IMR-90 (cell line): ENCODE data around the gene CETP. TPM values are rescaled to one million over a fixed set of nuclear protein-coding genes. Genes with fewer than 3 reads are reported as not detected.

Experiments
- ATAC-seq: fragments of 200-7000 bp; cut with Tn5 transposase; 2 replicates; pipeline ENCODE4 v1.9.1; 2020; ENCODE audit warnings: low read depth, mild to moderate bottlenecking, moderate library complexity
- BruUV-seq: library from RNA; stranded (reverse); fragments of 400-500 nt; replicated peaks from 2 replicates; lab custom pipeline; 2021; lab: Mats Ljungman, UMichigan
- CTCF ChIA-PET: fragments of 300-600 bp; formaldehyde crosslinking; extraction: SDS; loops from one replicate; lab custom pipeline; 2021; ENCODE audit warnings: antibody characterized with exemption; lab: Yijun Ruan, JAX
- POLR2A ChIA-PET: fragments of 300-600 bp; sonication (Branson Sonifier 250); formaldehyde crosslinking; loops from one replicate; lab custom pipeline; 2022; ENCODE audit warnings: antibody characterized with exemption; ENCODE audit not compliant: unreplicated experiment; lab: Charles Lee
- DNase-seq: peaks from one replicate; pipeline ENCODE4 v3.0.0; 2013
- H2AFZ ChIP-seq: replicated peaks from 2 replicates; pipeline ENCODE3; 2013; ENCODE audit warnings: low read length, mild to moderate bottlenecking; ENCODE audit not compliant: poor library complexity
- H2AK5ac ChIP-seq: 2 replicates; pipeline ENCODE4 v1.6.1; 2013; ENCODE audit warnings: low read depth, low read length, inconsistent platforms
- H2AK9ac ChIP-seq: replicated peaks from 2 replicates; pipeline ENCODE3; 2013; ENCODE audit warnings: mild to moderate bottlenecking, low read depth, low read length, moderate library complexity; ENCODE audit not compliant: poor library complexity
- H2BK120ac ChIP-seq: 2 replicates; pipeline ENCODE4 v1.6.1; 2013; ENCODE audit warnings: low read depth, low read length, inconsistent platforms
- H2BK15ac ChIP-seq: 3 replicates; pipeline ENCODE4 v1.6.1; 2013; ENCODE audit warnings: low read depth, low read length, inconsistent platforms
- H2BK20ac ChIP-seq: 2 replicates; pipeline ENCODE4 v1.6.1; 2013; ENCODE audit warnings: low read depth, mild to moderate bottlenecking, inconsistent platforms, low read length, moderate library complexity
- H2BK5ac ChIP-seq: 2 replicates; pipeline ENCODE4 v1.6.1; 2013; ENCODE audit warnings: mild to moderate bottlenecking, low read depth, low read length, inconsistent platforms; ENCODE audit not compliant: poor library complexity, severe bottlenecking
- H3K14ac ChIP-seq: replicated peaks from 2 replicates; pipeline ENCODE4 v1.6.1; 2013; ENCODE audit warnings: low read depth, low read length, inconsistent platforms
- H3K18ac ChIP-seq: 2 replicates; pipeline ENCODE4 v1.6.1; 2013; ENCODE audit warnings: low read depth, low read length, control low read depth
- H3K23ac ChIP-seq: 2 replicates; pipeline ENCODE4 v1.6.1; 2013; ENCODE audit warnings: low read depth, low read length, inconsistent platforms
- H3K27ac ChIP-seq: 2 replicates; pipeline ENCODE4 v1.5.1; 2013; ENCODE audit warnings: mild to moderate bottlenecking, control low read depth, low read length; ENCODE audit not compliant: insufficient read depth
- H3K27me3 ChIP-seq: 2 replicates; pipeline ENCODE4 v1.6.1; 2013; ENCODE audit warnings: low read length; ENCODE audit not compliant: control insufficient read depth, insufficient read depth
- H3K36me3 ChIP-seq: 2 replicates; pipeline ENCODE4 v1.6.1; 2013; ENCODE audit warnings: low read length, mixed read lengths; ENCODE audit not compliant: control insufficient read depth, insufficient read depth
- H3K4ac ChIP-seq: 2 replicates; pipeline ENCODE4 v1.6.1; 2013; ENCODE audit warnings: low read depth, low read length, inconsistent platforms
- H3K4me1 ChIP-seq: 2 replicates; pipeline ENCODE4 v1.6.1; 2013; ENCODE audit warnings: low read length, mixed read lengths; ENCODE audit not compliant: control insufficient read depth, insufficient read depth
- H3K4me2 ChIP-seq: 2 replicates; pipeline ENCODE4 v1.6.1; 2013; ENCODE audit warnings: low read depth, mild to moderate bottlenecking, control low read depth, low read length, moderate library complexity
- H3K4me3 ChIP-seq: 2 replicates; pipeline ENCODE4 v1.5.1; 2013; ENCODE audit warnings: low read depth, mild to moderate bottlenecking, control low read depth, low read length, moderate library complexity; ENCODE audit not compliant: insufficient read depth
- H3K56ac ChIP-seq: 2 replicates; pipeline ENCODE4 v1.6.1; 2013; ENCODE audit warnings: low read length, inconsistent platforms; ENCODE audit not compliant: insufficient read depth; ENCODE audit errors: extremely low read depth
- H3K79me1 ChIP-seq, 2 experiments: 2 replicates each; pipeline ENCODE4 v1.6.1; 2013; ENCODE audit warnings: low read length in 2 of 2, inconsistent platforms in 1 of 2, low read depth in 1 of 2
- H3K9ac ChIP-seq: 2 replicates; pipeline ENCODE4 v1.6.1; 2013; ENCODE audit warnings: low read depth, low read length, control low read depth
- H3K9me1 ChIP-seq: 2 replicates; pipeline ENCODE4 v1.6.1; 2013; ENCODE audit warnings: low read length, inconsistent platforms; ENCODE audit not compliant: insufficient read depth
- H3K9me3 ChIP-seq: 2 replicates; pipeline ENCODE4 v1.6.1; 2013; ENCODE audit warnings: low read length; ENCODE audit not compliant: control insufficient read depth, insufficient read depth
- H4K20me1 ChIP-seq: 2 replicates; pipeline ENCODE4 v1.6.1; 2013; ENCODE audit warnings: low read length, inconsistent platforms; ENCODE audit not compliant: insufficient read depth
- H4K5ac ChIP-seq: 2 replicates; pipeline ENCODE4 v1.6.1; 2013; ENCODE audit warnings: mild to moderate bottlenecking, low read depth, low read length, control low read depth
- H4K8ac ChIP-seq, 2 experiments: 2 replicates each; pipeline ENCODE4 v1.6.1; 2013; ENCODE audit warnings: low read depth in 2 of 2, low read length in 2 of 2, control low read depth in 1 of 2, inconsistent platforms in 1 of 2
- H4K91ac ChIP-seq: 2 replicates; pipeline ENCODE4 v1.6.1; 2013; ENCODE audit warnings: low read depth, low read length, inconsistent platforms; ENCODE audit not compliant: insufficient read depth
- SMC3 ChIP-seq: fragments of 150-350 bp; IDR thresholded peaks from 2 replicates; pipeline ENCODE4 v1.6.1; 2016; ENCODE audit warnings: low read depth, mild to moderate bottlenecking, antibody characterized with exemption, low read length, moderate library complexity
- WGBS, 2 experiments: methylation state at CpG; one replicate each; pipeline versions ENCODE4 v1.1.5 to v1.1.7; 2013; ENCODE audit warnings: missing lambda C conversion rate in 2 of 2; ENCODE audit not compliant: insufficient read length in 1 of 2; ENCODE audit errors: extremely low coverage in 2 of 2; 5-methylcytosine and 5-hydroxymethylcytosine counted together
- dilution Hi-C: fragments of 300-500 bp; cut with HindIII; formaldehyde crosslinking; loops from one replicate; pipeline ENCODE4 v1.14.3; 2018; ENCODE audit warnings: low sequenced_read_pairs; ENCODE audit not compliant: unreplicated experiment
- in situ Hi-C: fragments of 300-500 bp; cut with MboI; formaldehyde crosslinking; loops from 3 replicates; pipeline ENCODE4 v1.14.3; 2019; ENCODE audit warnings: low sequenced_read_pairs, inconsistent platforms, mixed read lengths
- intact Hi-C: fragments of 100-400 bp; cut with micrococcal nuclease; formaldehyde crosslinking; loops from 2 replicates; pipeline ENCODE4 v1.10.0; 2022
- polyA plus RNA-seq, 3 experiments: library from polyadenylated mRNA; depleted of rRNA; stranded (reverse); fragments of >200 nt; gene quantifications; 2 replicates each; pipeline ENCODE4 v1.2.3, GENCODE V29; 2012; ENCODE audit warnings: low replicate concordance in 1 of 3
- total RNA-seq: library from RNA; depleted of rRNA; stranded (reverse); fragments of >200 nt; gene quantifications from 2 replicates; pipeline ENCODE4 v1.2.3, GENCODE V29; 2012

Gene CETP
- total and polyA plus RNA-seq, 2 of the 4 experiments (the other 2 are of a cell fraction): not detected

DNA sequence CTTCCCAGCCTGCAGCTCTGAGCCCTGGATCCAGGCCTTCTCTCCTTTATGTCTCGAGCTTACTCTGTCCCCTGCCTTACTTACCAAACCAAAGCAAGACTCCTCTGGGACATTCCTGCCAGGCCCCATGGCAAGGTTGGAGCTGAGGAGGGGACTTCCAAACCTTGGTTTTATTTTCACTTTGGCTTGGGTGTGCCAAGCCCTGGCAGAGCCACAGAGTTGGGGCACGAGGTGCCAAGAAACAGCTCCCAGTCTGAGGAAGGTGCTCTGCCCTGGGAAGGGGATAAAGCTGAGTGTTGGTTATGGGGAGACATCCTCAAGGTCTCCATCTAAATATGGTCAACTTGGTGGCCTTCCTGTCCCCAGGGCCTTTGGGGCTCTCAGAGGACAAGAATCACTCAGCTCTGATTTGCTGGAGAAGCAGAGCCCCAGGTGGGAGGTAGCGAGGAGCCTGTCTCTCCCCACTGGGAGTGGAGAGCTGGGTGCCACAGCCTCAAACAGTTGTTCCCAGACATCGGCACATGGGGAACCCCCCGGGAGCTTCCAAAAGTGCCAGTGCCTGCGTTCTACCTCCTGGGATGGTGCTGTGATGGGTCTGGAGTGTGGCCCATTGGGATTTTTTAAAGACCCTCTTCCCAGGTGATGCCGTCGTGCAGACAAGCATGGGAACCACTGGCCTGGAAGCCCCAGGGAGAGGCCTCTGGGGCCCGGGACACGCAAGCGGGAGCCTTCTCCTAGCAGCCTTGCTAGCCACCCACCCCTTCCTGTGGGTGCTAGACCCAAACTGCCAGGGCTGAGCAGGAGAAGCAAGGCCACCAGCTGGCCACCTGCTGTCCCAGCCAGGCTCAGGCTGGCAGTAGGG lies 37.9 kb downstream of the CETP start:
- peak overlapping the region; percentile 99 for H2AK5ac ChIP-seq
- BruUV-seq: no TSS peak
- peaks cover 3% of the 10 kb centered on the region for H3K36me3 ChIP-seq
- H4K8ac ChIP-seq: peak overlapping the region; percentile 93 to 99
- CTCF ChIA-PET: no interaction called here
- peak overlapping the region; percentile 90 for H3K27ac ChIP-seq
- ATAC-seq (no peak), DNase-seq (no peak)
- H2AFZ ChIP-seq: peak overlapping the region; percentile 1
- peak overlapping the region; percentile 98 for H2BK120ac ChIP-seq
- no peaks in the 10 kb centered on the region for H3K27me3 ChIP-seq
- H3K9ac ChIP-seq: peak overlapping the region; percentile 44
- H3K4me2 ChIP-seq: no peak overlapping the region
- peak overlapping the region; percentile 99 for H2BK5ac ChIP-seq
- H3K9me1 ChIP-seq: peaks cover 19% of the 10 kb centered on the region
- POLR2A ChIA-PET: no interaction called here
- peak overlapping the region; percentile 99 for H4K91ac ChIP-seq
- H3K9me3 ChIP-seq: no peaks in the 10 kb centered on the region
- dilution Hi-C loops (no loop called here), intact Hi-C loops (no loop called here), in situ Hi-C loops (no loop called here)
- peak overlapping the region; percentile 90; the same call in 1 of the 2 replicates for H3K18ac ChIP-seq
- H4K20me1 ChIP-seq: no peaks in the 10 kb centered on the region
- H3K4ac ChIP-seq: peak overlapping the region; percentile 99
- peak overlapping the region; percentile 98 for H3K14ac ChIP-seq
- peaks cover 16% of the 10 kb centered on the region for H3K4me1 ChIP-seq
- peak overlapping the region; percentile 92; the same call in 2 of the 3 replicates for H2BK15ac ChIP-seq
- H3K4me3 ChIP-seq: no peak overlapping the region
- peak overlapping the region; percentile 98 for H2BK20ac ChIP-seq
- no peak for TF ChIP-seq SMC3
- peaks cover 28 to 81% of the 10 kb centered on the region in 2 experiments for H3K79me1 ChIP-seq
- peak overlapping the region; percentile 77 for H3K56ac ChIP-seq
- H3K23ac ChIP-seq: peak overlapping the region; percentile 100
- 97% methylated on average over 5 of the region's 11 CpGs; no CpG with 5 or more reads in 1 of the 2 experiments for WGBS, 2 experiments
- H4K5ac ChIP-seq: peak overlapping the region; percentile 96
- H2AK9ac ChIP-seq: peak overlapping the region; percentile 91
